Osteoblast (primary cell): Measurements from ENCODE around the gene ELAVL1. TPM values are rescaled to one million over a fixed set of nuclear protein-coding genes. Genes with fewer than 3 reads are reported as not detected.

Experiments used
- DNase-seq: peaks from one replicate; pipeline ENCODE4 v3.0.0; 2011; ENCODE audit warnings: low spot score, mixed read lengths; ENCODE audit not compliant: insufficient read length; ENCODE audit errors: missing footprints
- H2AFZ ChIP-seq: 2 replicates; pipeline ENCODE4 v1.6.0; 2011; ENCODE audit warnings: mild to moderate bottlenecking, low read length
- H3K27ac ChIP-seq: 2 replicates; pipeline ENCODE4 v1.5.1; 2011; ENCODE audit warnings: mild to moderate bottlenecking, low read depth, low read length, moderate library complexity
- H3K27me3 ChIP-seq: 2 replicates; pipeline ENCODE4 v1.6.0; 2012; ENCODE audit warnings: mild to moderate bottlenecking, control low read depth, inconsistent platforms, low read length, moderate library complexity; ENCODE audit not compliant: insufficient read depth
- H3K36me3 ChIP-seq: 2 replicates; pipeline ENCODE4 v1.5.1; 2011; ENCODE audit warnings: mild to moderate bottlenecking, low read length, control low read depth, moderate library complexity; ENCODE audit not compliant: insufficient read depth
- H3K4me1 ChIP-seq: 2 replicates; pipeline ENCODE4 v1.5.1; 2011; ENCODE audit warnings: mild to moderate bottlenecking, low read length, control low read depth, moderate library complexity; ENCODE audit not compliant: insufficient read depth
- H3K4me2 ChIP-seq: 2 replicates; pipeline ENCODE4 v1.6.0; 2011; ENCODE audit warnings: mild to moderate bottlenecking, low read length; ENCODE audit not compliant: insufficient read depth
- H3K4me3 ChIP-seq: fragments of 200-600 bp; sonication (generic); 3 replicates; pipeline ENCODE4 v1.5.1; 2012; ENCODE audit warnings: mild to moderate bottlenecking, low read length, inconsistent platforms; ENCODE audit not compliant: insufficient read depth
- H3K79me2 ChIP-seq: 2 replicates; pipeline ENCODE4 v1.6.0; 2012; ENCODE audit warnings: mild to moderate bottlenecking, low read length, control low read depth, inconsistent platforms; ENCODE audit not compliant: insufficient read depth
- H3K9me3 ChIP-seq: 2 replicates; pipeline ENCODE4 v1.5.1; 2011; ENCODE audit warnings: low read depth, low read length, control low read depth
- H4K20me1 ChIP-seq: 2 replicates; pipeline ENCODE4 v1.6.0; 2012; ENCODE audit warnings: mild to moderate bottlenecking, low read length, control low read depth; ENCODE audit not compliant: insufficient read depth
- total RNA-seq: library from RNA; depleted of rRNA; stranded (reverse); fragments of >200 nt; gene quantifications from 2 replicates; pipeline ENCODE4 v1.2.3, GENCODE V29; 2012
- TF ChIP-seq, protein P1 (sequence below): IDR thresholded peaks from 2 replicates; pipeline ENCODE4 v1.5.1; 2011; ENCODE audit warnings: mild to moderate bottlenecking, low read depth, low read length, moderate library complexity; ENCODE audit errors: extremely low read depth

The ELAVL1 gene
- total RNA-seq, 1 donor: 25.7 TPM

DNA sequence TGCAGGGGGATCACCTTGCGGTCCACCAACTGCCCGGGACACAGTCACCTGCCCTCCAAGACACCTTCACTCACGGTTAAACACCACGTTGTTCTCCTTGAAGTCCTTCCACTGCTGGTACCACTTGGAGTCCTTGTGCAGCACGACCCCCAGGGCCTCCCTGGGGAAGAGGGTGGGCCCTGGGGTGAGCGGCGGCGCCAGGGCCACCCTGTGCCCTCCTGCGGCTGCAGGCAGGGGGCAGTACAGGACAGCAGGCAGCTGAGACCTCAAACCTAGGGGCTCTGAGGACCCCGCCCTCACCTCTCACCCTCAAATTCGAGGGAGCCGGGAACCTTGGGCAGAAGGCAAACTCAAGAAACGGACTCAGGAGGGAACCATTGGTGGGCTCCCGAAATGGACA is 72.0 kb downstream of the ELAVL1 start:
- TF ChIP-seq, protein P1, sequence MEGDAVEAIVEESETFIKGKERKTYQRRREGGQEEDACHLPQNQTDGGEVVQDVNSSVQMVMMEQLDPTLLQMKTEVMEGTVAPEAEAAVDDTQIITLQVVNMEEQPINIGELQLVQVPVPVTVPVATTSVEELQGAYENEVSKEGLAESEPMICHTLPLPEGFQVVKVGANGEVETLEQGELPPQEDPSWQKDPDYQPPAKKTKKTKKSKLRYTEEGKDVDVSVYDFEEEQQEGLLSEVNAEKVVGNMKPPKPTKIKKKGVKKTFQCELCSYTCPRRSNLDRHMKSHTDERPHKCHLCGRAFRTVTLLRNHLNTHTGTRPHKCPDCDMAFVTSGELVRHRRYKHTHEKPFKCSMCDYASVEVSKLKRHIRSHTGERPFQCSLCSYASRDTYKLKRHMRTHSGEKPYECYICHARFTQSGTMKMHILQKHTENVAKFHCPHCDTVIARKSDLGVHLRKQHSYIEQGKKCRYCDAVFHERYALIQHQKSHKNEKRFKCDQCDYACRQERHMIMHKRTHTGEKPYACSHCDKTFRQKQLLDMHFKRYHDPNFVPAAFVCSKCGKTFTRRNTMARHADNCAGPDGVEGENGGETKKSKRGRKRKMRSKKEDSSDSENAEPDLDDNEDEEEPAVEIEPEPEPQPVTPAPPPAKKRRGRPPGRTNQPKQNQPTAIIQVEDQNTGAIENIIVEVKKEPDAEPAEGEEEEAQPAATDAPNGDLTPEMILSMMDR: peak; percentile 20
- H3K79me2 ChIP-seq: peaks cover 2% of the 10 kb centered on the region
- peak; percentile 69 for DNase-seq
- H3K36me3 ChIP-seq: peaks cover 55% of the 10 kb centered on the region
- no peaks in the 10 kb centered on the region for H4K20me1 ChIP-seq
- no peak overlapping the region for H3K4me2 ChIP-seq
- H3K4me1 ChIP-seq: peaks cover 14% of the 10 kb centered on the region
- no peak overlapping the region for H3K4me3 ChIP-seq
- H3K27me3 ChIP-seq: no peaks in the 10 kb centered on the region
- H2AFZ ChIP-seq: no peak overlapping the region
- H3K27ac ChIP-seq: no peak overlapping the region
- no peaks in the 10 kb centered on the region for H3K9me3 ChIP-seq

DNA sequence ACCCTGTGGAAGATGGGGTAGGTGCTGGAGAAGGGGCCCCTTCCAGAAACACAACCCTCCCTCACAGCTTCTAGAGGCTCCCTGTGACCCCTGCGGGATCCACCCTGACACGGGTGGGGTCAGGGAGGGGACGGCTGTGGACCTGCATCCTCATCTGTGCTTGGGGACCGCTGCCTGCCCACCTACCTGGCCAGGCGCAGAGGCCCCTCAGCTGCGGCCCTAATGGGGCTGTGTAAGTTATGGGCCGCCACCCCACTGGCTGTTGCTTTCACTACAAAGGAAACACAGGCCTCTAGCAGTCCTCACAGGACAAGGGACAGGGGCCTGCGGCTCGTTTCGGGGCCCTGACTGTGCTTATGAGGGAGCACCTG is 72.5 kb downstream of the ELAVL1 start:
- TF ChIP-seq, protein P1: no peak
- Histone ChIP-seq H3K27ac (no peak overlapping the region), H3K4me2 (no peak overlapping the region), H3K36me3 (peaks cover 51% of the 10 kb centered on the region), H3K79me2 (peaks cover 2% of the 10 kb centered on the region), H2AFZ (no peak overlapping the region), H3K27me3 (no peaks in the 10 kb centered on the region), H3K4me1 (peaks cover 18% of the 10 kb centered on the region), H3K9me3 (no peaks in the 10 kb centered on the region), H4K20me1 (no peaks in the 10 kb centered on the region), H3K4me3 (no peak overlapping the region)
- DNase-seq: peak; percentile 27

DNA sequence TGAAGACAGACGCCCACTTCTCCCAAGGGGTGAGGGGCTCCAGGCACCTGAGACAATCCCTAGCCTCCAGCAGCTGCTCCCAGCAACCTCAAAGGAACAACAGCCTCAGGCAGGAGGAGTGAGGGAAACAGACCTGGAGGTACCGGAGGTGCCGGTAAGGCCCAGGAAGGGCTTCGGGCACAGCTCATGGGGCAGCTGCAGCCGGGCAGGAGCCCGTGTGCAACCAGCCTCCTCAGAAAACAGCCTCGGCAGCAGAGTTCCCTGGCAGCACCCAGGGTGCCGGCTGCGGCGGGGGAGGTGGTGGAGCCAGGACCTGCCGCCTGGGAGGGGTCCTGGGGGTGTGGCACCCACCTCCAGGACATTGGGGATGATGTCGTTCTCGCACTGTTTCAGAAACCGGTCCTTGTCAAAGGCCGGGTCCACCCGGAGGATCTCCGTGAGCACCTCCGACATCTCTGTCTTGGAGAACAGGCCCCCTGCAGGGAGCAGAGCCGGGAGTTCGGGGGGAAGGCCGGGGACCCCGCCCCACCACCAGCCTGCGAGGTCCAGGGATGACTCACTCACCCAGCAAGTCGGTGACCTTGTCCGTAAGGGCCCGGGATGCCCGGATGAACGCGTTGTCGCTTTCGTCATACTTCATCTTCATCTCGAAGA is 73.0 kb downstream of the ELAVL1 start:
- Histone ChIP-seq H3K27me3 (no peaks in the 10 kb centered on the region), H3K79me2 (peaks cover under 1% of the 10 kb centered on the region), H3K4me1 (peaks cover 20% of the 10 kb centered on the region), H3K4me3 (no peak overlapping the region), H3K4me2 (no peak overlapping the region), H2AFZ (no peak overlapping the region), H3K9me3 (no peaks in the 10 kb centered on the region), H3K27ac (no peak overlapping the region), H3K36me3 (peaks cover 48% of the 10 kb centered on the region), H4K20me1 (no peaks in the 10 kb centered on the region)
- TF ChIP-seq, protein P1: no peak
- peak; percentile 48 for DNase-seq

DNA sequence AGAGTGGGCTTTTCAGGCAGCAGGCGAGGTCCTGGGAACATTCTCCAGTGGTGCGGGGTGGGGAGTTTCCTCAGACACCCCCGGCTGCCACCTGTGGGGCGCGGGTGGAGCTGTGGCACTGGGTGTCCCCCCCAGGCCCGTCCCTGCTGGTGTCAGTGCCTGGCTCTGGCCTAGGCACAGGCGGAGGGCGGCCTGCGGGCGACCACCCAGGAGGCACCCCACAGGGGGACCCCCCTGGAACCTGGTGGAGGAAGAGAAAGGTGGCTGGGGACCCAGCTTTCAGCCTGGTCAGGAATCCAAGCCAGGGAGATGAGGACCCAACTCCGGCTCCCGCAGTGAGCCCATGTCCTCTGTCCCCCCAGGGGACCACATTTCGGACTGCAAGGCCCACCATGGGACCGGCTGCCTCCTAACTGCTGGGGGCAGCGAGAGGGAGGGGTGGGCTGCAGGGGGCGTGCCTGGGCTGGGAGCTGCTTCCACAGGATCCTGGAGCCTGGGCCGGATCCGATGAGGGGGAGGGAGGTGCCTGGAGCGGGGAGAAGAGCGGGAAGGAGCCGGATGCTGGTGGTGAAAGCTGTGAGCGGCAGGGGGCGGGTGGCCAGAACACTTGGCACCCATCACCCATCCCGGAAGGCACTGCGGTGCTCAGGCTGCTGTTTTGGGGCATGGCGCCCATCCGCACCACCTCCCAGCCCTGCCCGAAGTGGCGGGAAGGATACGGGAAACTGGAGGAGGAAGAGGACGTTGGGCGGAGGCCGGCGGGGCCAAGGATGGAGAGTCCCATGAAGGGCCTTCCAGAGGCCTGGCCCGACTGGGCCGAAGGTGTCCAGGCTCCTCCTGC is 74.0 kb downstream of the ELAVL1 start:
- Histone ChIP-seq H3K9me3 (no peaks in the 10 kb centered on the region), H3K4me3 (no peak overlapping the region), H3K79me2 (no peaks in the 10 kb centered on the region), H2AFZ (no peak overlapping the region), H3K27me3 (no peaks in the 10 kb centered on the region), H3K4me1 (peaks cover 22% of the 10 kb centered on the region), H3K36me3 (peaks cover 47% of the 10 kb centered on the region), H3K27ac (no peak overlapping the region), H4K20me1 (no peaks in the 10 kb centered on the region), H3K4me2 (no peak overlapping the region)
- DNase-seq: peak; percentile 65
- TF ChIP-seq, protein P1: no peak
